ENCODE data around the gene LHFPL2.
"Not testable (repeated sequence)": the region's sequence is repeated elsewhere in the genome, so short reads cannot be mapped to it uniquely, and the experiment has no call there.

LHFPL2 gene

DNA sequence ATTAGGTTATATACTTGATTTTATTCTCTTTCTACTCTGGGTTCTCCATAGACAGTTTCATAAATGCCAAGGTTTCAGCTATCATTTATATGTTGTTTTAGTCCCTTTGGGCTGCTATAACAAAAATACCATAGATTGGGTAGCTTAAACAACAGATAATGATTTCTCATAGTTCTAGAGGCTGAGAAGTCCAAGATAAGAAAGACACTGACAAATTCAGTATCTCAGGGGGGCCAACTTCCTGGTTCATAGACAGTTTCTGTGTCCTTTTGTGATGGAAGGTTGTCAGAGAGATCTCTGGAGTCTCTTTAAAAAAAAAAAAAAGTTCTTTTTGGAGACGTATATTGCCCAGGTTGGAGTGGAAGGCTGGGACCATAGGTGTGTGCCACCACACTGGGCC is 174.8 kb downstream of the LHFPL2 start:
- DNase-seq (ENCODE audit: low spot score): no peak
- TF ChIP-seq, protein P1, sequence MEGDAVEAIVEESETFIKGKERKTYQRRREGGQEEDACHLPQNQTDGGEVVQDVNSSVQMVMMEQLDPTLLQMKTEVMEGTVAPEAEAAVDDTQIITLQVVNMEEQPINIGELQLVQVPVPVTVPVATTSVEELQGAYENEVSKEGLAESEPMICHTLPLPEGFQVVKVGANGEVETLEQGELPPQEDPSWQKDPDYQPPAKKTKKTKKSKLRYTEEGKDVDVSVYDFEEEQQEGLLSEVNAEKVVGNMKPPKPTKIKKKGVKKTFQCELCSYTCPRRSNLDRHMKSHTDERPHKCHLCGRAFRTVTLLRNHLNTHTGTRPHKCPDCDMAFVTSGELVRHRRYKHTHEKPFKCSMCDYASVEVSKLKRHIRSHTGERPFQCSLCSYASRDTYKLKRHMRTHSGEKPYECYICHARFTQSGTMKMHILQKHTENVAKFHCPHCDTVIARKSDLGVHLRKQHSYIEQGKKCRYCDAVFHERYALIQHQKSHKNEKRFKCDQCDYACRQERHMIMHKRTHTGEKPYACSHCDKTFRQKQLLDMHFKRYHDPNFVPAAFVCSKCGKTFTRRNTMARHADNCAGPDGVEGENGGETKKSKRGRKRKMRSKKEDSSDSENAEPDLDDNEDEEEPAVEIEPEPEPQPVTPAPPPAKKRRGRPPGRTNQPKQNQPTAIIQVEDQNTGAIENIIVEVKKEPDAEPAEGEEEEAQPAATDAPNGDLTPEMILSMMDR (IDR thresholded peaks at IDR 0.05): no peak
- Histone ChIP-seq H3K4me3 (no peak overlapping the region), H3K27ac (no peak overlapping the region)

DNA sequence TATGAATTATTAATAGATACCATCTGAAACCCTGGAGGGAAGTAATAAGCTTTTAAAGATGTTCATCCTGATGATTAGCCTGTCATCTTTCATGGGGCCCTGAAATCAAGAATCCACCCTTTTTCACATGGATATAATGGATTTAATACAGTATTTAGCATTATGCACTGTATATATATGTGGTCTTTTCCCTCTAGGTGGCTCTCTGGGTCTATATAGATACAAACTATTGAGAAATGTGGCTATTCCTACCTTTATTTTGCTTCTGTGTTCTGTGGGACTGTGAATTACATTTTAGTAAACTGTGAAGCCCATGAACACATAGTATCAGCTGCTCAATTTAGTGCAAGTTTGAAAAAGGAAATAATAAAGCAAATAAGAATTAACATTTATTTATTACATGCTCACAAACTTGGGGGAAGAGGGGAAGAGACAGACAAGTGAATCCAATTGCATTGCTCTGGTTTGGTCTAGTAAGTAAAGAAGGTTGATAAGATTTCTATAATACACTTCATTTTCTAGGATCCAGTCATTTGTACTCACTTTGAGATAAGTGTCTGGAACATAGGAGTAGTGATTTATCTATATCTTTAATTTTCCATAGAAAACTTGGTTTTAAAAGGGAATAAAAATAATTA is 176.0 kb downstream of the LHFPL2 start:
- Histone ChIP-seq H3K4me3 (no peak overlapping the region), H3K27ac (no peak overlapping the region)
- no peak for DNase-seq (ENCODE audit: low spot score)
- TF ChIP-seq, protein P1 (IDR thresholded peaks at IDR 0.05): no peak

DNA sequence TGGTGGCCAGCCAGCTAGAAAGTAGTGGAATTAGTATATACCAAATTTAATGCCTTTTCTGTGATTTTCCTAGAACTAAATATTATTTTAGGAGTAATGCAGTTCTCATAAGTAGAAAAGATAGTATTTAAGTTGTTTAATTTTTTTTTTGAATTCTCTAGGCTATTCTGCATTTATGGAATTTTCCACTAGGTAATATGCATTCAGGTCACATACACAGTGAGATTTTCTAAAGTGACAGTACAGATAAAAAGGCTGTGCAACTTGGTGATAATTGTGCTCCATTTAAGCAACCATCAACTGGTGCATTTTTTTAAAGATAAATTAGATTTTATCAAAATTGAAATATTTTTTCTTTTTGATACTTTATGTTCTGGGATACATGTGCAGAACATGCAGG is 176.7 kb downstream of the LHFPL2 start:
- no peak overlapping the region for H3K27ac ChIP-seq
- TF ChIP-seq, protein P1 (IDR thresholded peaks at IDR 0.05): no peak
- no peak for DNase-seq (ENCODE audit: low spot score)
- no peak overlapping the region for H3K4me3 ChIP-seq

DNA sequence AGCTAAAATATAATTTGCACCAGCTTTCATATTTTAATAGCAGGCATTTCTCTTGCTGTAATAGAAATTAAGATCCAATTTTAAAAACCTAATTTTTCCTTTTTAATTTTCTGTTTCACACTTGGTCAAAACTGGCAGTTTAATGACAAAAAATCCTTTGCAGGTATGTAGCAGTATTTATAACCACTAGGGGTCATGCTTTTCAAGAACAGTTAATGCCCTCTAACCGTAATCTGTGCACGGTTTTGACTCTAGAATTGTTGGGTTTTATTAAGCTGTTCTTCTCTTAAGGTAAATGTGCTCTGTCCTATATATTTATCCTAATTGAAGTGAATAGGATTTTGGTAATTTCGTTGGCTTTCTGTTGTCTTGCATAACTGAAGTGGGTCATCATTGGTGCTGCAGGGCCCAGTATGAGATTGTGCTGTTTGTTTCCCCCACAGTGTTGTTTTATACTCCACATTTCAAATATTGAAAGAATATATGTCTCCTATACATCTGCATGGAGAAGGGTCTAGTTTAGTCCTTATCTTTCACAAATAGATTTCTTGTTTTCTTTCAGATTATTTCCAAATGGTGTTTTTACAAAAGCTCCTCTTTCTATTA is 180.7 kb downstream of the LHFPL2 start:
- Histone ChIP-seq H3K4me3 (no peak overlapping the region), H3K27ac (no peak overlapping the region)
- no peak for DNase-seq (ENCODE audit: low spot score)
- TF ChIP-seq, protein P1 (IDR thresholded peaks at IDR 0.05): peak; percentile 51

DNA sequence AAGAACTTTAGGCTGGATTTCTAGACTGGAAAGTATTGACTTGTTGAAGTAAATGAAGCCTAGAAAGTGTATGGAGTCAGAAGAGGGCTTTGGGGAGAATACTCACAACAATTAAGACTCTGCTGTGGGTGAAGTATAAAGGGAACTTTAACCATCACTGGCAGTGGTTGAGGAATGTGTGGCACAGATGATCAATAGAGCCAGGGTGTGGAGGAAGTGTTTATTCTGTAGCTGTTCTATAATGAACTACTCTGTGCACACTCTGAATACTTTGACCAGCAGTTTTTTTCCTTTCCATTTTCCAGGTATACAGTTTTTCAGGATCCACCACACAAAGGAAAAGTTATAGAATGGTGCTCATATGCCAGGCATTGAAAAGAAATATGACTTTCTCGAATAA is 181.4 kb downstream of the LHFPL2 start:
- Histone ChIP-seq H3K27ac (no peak overlapping the region), H3K4me3 (no peak overlapping the region)
- DNase-seq (ENCODE audit: low spot score): no peak
- TF ChIP-seq, protein P1 (IDR thresholded peaks at IDR 0.05): no peak

DNA sequence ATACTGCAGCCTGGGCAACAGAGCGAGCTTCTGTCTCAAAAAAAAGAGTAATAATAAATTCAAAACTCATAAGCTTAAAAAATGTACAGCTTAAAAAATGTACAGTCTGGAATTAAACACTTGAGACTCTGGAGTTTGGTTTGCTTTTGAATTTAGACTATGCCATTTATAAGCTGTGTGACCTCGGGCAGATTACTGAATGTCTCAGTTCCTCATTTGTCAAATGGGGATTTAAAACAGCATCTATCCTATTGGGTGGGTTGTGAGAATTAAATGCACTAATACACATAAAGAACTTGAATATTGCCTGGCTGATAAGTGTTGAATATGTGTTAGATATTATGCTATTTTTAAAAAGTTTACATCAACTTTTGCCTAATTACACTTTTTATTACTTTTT is 189.7 kb downstream of the LHFPL2 start:
- Histone ChIP-seq H3K4me3 (no peak overlapping the region), H3K27ac (no peak overlapping the region)
- TF ChIP-seq, protein P1 (IDR thresholded peaks at IDR 0.05): no peak
- DNase-seq (ENCODE audit: low spot score): no peak

DNA sequence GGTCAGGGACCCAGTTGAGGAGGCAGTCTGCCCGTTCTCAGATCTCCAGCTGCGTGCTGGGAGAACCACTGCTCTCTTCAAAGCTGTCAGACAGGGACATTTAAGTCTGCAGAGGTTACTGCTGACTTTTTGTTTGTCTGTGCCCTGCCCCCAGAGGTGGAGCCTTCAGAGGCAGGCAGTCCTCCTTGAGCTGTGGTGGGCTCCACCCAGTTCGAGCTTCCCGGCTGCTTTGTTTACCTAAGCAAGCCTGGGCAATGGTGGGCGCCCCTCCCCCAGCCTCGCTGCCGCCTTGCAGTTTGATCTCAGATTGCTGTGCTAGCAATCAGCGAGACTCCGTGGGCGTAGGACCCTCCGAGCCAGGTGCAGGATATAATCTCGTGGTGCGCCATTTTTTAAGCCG is 191.1 kb downstream of the LHFPL2 start:
- not testable (repeated sequence) for H3K27ac ChIP-seq; H3K4me3 ChIP-seq; DNase-seq (ENCODE audit: low spot score)

All from coronary artery (tissue), 2 donors.